ENCODE measurements around the gene NT5C3B.

The NT5C3B gene

GRCh38 chr17:41775394-41776226, 60.4 kb downstream of the NT5C3B start:
- Histone ChIP-seq H3K4me1 (ENCODE audit: insufficient read depth, low read length, poor library complexity, severe bottlenecking) (no peaks in the 10 kb centered on the region), H3K79me2 (ENCODE audit: insufficient read depth, low read length) (peaks cover 74% of the 10 kb centered on the region), H3K9me2 (replicated peaks; ENCODE audit: low read depth, low read length) (no peaks in the 10 kb centered on the region), H3K9ac (ENCODE audit: low read depth, low read length, poor library complexity, severe bottlenecking) (no peak overlapping the region), H2AFZ (ENCODE audit: low read length) (no peak overlapping the region), H3K36me3 (ENCODE audit: insufficient read depth, low read length) (peaks cover 33% of the 10 kb centered on the region; the same call in 1 of the 2 replicates), H3K27me3 (ENCODE audit: insufficient read depth, low read length, poor library complexity, severe bottlenecking) (no peaks in the 10 kb centered on the region), H3F3A (ENCODE audit: low read depth) (no peaks in the 10 kb centered on the region), H3K4me2 (ENCODE audit: low read depth, low read length, poor library complexity, severe bottlenecking) (no peak overlapping the region), H4K20me1 (ENCODE audit: insufficient read depth, low read length, poor library complexity, severe bottlenecking) (peaks cover 55% of the 10 kb centered on the region), H3K9me3 (ENCODE audit: insufficient read depth, low read depth, low read length) (no peaks in the 10 kb centered on the region), H3K4me3 (ENCODE audit: low read length, poor library complexity, severe bottlenecking) (no peak overlapping the region)
- TF ChIP-seq EZH2phosphoT487 (IDR thresholded peaks at IDR 0.05; ENCODE audit: borderline replicate concordance) (no peak), CTCF (conservative IDR thresholded peaks at IDR 0.05; ENCODE audit: low read length) (no peak)
